Bronchus fibroblast of lung (primary cell): Measurements from ENCODE around the gene NUDT2. TPM values are rescaled to one million over a fixed set of nuclear protein-coding genes. Genes with fewer than 3 reads are reported as not detected.

ENCODE experiments used
- total RNA-seq: library from RNA; depleted of rRNA; stranded (reverse); fragments of >200 nt; gene quantifications from 2 replicates; pipeline ENCODE4 v1.2.3, GENCODE V29; 2015

Gene NUDT2
- 62.0 and 66.4 TPM in 2 replicates for total RNA-seq

DNA sequence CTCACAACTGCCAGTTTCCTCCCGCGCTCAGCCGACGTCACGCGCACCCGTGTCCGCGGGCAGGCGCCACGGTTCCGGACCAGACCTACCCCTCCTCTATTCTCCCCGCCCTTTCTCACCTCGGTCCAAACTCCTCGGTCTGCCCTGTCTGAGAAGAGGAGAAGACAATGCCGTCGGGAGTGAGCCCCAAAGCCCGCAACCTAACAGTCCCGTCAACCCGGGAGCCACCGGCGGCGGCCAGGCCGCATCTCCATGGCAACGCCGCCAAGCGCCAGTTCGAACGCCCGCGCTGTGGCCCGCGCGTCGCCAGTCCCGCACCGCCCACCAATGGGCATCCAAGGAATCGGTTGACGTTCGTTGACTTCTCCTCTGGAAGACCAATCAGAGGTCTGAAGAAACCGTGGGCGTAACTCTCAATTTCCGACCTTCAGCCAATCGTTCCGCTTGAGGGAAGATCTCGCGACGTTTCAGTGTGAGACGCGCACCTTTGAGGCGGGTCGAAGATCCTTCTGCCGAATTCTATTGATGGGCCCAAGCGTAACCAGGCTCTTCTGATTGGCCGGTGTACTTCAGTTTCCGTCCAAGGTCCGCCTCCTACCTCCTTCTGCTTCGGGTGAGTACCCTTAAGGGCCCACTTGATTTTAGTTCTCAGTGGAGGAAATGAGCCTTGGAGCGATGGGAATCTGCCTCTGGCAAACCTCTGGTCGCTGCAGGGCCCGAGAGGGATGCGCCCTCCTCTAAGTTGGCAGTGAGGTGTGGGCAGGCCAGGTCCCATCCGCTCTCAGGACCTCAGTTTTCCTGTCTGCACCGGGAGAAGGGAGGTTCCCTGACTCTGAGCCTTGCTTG lies at the start of gene NUDT2, which contains the start of gene KIF24:
NUDT2 (plus strand) TSS at position 583 of the 846 bp plus-strand sequence. CDS start 9,471 bp downstream, outside the sequence.
KIF24 (minus strand) TSS at position 282 of the 846 bp plus-strand sequence. CDS start 17,922 bp downstream, outside the sequence.

DNA sequence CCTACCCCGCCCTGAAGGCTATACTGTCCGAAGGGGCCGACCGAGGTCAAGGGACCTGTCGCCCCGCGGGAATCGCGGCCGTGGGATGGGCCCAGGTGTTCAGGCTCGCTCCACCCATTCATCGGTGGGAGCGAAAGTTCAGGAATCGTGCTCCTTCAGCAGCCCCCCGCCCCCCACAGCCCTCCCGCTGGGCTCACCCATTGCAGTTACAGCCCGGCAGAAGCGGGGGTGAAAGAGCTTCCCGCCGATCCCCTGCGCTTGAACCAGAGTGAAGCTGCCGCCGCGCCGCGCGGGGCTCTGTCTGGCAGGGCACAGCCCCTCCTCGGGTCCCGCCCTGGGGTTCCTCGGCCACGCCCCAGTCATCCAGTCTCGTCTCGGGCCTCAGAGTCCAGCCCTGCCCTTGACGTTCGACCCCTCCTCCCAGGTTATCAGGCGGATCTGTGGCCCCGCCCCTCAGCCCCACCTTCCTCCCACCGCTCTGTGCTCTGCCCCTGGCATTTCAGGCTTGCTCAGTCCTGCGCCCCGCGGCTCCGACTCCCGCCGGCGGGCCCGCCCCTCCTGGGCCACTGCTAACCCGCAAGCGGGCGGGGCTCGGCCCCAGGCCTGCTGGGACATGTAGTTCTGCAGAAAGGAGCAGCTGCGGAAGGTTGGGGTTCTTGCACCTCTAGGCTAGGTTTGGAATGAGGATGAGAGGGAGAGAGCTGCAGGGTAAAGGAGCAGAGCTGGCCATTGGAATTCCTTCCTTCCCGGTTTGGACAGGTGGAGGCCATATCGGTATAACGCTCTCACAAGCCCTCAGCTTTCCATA lies 47.4 kb downstream of the NUDT2 start, which contains the start of gene MYORG:
MYORG (minus strand) TSS at position 303 of the 808 bp plus-strand sequence. CDS start 3,955 bp downstream, outside the sequence.

Other genes starting within 250 kb of the NUDT2 start
- gene DCAF12, start 202.9 kb upstream of the NUDT2 start, total RNA-seq = 15.9 and 17.0 TPM in 2 replicates
- 22.9 and 25.9 TPM in 2 replicates for gene UBAP1, start 150.5 kb upstream of the NUDT2 start, total RNA-seq
- gene KIF24, start 301 bp upstream of the NUDT2 start, total RNA-seq = 3.7 and 4.0 TPM in 2 replicates
- 1.2 and 1.3 TPM in 2 replicates for gene MYORG, start 47.3 kb downstream of the NUDT2 start, total RNA-seq
- 10.4 and 11.6 TPM in 2 replicates for gene FAM219A, start 129.0 kb downstream of the NUDT2 start, total RNA-seq
- gene DNAI1, start 129.2 kb downstream of the NUDT2 start, total RNA-seq = not detected in 2 replicates
- not detected in 2 replicates for gene ENHO, start 193.4 kb downstream of the NUDT2 start, total RNA-seq